Activated naive CD8-positive, alpha-beta T cell treated with anti-CD3 and anti-CD28 coated beads, Interleukin-2, amount 10 ng/mL, durations not matched to agents 7 days and 5 days (primary cell): ENCODE results near the gene PTPRN2. TPM values are rescaled to one million over a fixed set of nuclear protein-coding genes. Genes with fewer than 3 reads are reported as not detected.
"Not testable (repeated sequence)": the region's sequence is repeated elsewhere in the genome, so short reads cannot be mapped to it uniquely, and the experiment has no call there.

Experiments used
- ATAC-seq: fragments of 150-1000 bp; cut with Tn5 transposase; one replicate; pipeline ENCODE4 v1.10.0; 2021; ENCODE audit warnings: low read depth, moderate library complexity
- POLR2A ChIA-PET: fragments of 350-600 bp; sonication (Branson Sonifier 250); formaldehyde crosslinking; loops from one replicate; lab custom pipeline; 2021; ENCODE audit warnings: antibody characterized with exemption; lab: Charles Lee
- DNase-seq: peaks from one replicate; pipeline ENCODE4 v3.0.0; 2021
- H3K27ac Mint-ChIP-seq: one replicate; pipeline ENCODE4 v1.8.0; 2022; ENCODE audit warnings: mild to moderate bottlenecking, mixed read lengths
- H3K27me3 Mint-ChIP-seq: one replicate; pipeline ENCODE4 v1.8.0; 2022; ENCODE audit warnings: mild to moderate bottlenecking, moderate library complexity, mixed read lengths
- H3K36me3 Mint-ChIP-seq: one replicate; pipeline ENCODE4 v1.8.0; 2021; ENCODE audit warnings: mild to moderate bottlenecking, mixed read lengths
- H3K4me1 Mint-ChIP-seq: one replicate; pipeline ENCODE4 v1.8.0; 2021; ENCODE audit warnings: mixed read lengths
- H3K4me3 Mint-ChIP-seq: one replicate; pipeline ENCODE4 v1.8.0; 2022; ENCODE audit warnings: mild to moderate bottlenecking, moderate library complexity, mixed read lengths
- H3K9me3 Mint-ChIP-seq: one replicate; pipeline ENCODE4 v1.8.0; 2021; ENCODE audit warnings: mixed read lengths
- total RNA-seq, 2 experiments: library from RNA; stranded (reverse); gene quantifications; one replicate each; pipeline ENCODE4 v1.2.3, GENCODE V29; 2021

PTPRN2 gene
- total RNA-seq, 2 experiments from 2014 or later: 4.5 to 4.9 TPM

DNA sequence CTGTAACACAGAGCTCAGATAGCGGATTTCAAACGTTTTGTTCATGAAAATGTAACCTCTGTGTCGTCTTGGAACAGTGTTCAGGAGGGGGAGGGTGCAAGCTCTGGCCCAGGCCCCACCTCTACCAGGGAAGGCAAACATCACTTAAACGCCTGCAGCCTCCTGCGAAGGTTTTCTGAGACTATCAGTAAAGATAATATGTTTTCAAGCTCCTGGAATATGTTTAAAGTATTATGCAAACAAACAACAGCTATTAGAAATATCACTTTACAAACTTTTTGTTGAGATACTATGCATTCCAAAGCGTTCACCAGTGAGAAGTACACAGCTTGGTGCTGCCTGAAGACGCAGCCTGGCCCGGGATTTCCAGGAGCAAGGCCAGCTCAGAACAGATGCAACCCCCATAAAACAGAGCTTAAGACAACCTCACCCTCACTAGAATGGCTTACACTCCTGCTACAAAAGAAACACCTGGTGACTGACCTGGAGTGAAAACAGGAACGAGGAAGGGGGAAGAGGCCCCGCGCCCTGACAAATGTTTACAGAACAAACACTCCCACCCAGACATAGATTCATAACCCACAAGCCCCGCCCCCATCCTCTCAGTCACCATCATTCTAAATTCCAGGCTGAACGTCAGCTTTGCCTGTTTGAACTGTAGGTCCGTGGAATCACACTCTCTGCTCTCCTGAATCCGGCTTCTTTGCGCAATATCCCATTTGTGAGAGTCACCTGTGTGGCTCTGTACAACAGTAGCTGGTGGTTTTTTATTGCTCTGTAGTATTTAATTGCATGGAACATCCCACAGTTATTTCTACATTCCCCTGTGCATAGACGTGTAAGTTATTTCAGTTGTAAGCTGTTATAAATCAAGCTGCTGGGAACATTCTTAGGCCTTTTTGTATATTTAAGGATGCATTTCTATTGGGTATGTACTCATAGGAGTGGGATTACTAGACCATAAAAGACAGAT lies 155.0 kb downstream of the PTPRN2 start:
- Mint-ChIP-seq H3K27me3 (peaks cover 1% of the 10 kb centered on the region), H3K36me3 (no peaks in the 10 kb centered on the region), H3K4me1 (no peaks in the 10 kb centered on the region), H3K9me3 (no peaks in the 10 kb centered on the region), H3K27ac (no peak overlapping the region), H3K4me3 (no peak overlapping the region)
- POLR2A ChIA-PET: no interaction called here
- ATAC-seq (no peak), DNase-seq (no peak)

DNA sequence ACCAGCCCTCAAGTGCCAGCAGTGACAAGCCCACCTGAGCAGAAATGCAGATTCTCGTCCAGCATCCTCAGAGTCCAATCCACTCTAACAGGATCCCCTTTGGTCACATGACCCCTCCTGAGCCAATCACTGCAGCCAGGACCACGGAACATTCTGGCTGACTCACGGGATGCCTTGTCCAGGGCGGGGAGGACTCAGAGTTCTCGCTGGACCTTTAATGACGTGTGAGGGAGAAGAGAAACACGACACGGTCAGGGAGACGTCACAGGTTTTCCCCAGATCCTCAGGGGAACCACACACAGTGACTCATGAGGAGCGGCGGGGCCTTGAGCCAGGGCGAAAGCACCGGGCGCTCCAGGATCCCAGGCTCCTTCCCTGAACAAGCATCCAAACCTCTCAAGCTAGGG lies 155.7 kb downstream of the PTPRN2 start:
- H3K36me3 Mint-ChIP-seq: no peaks in the 10 kb centered on the region
- ATAC-seq (no peak), DNase-seq (no peak)
- POLR2A ChIA-PET: no interaction called here
- H3K9me3 Mint-ChIP-seq: no peaks in the 10 kb centered on the region
- no peak overlapping the region for H3K27ac Mint-ChIP-seq
- peaks cover 1% of the 10 kb centered on the region for H3K27me3 Mint-ChIP-seq
- no peaks in the 10 kb centered on the region for H3K4me1 Mint-ChIP-seq
- H3K4me3 Mint-ChIP-seq: no peak overlapping the region

DNA sequence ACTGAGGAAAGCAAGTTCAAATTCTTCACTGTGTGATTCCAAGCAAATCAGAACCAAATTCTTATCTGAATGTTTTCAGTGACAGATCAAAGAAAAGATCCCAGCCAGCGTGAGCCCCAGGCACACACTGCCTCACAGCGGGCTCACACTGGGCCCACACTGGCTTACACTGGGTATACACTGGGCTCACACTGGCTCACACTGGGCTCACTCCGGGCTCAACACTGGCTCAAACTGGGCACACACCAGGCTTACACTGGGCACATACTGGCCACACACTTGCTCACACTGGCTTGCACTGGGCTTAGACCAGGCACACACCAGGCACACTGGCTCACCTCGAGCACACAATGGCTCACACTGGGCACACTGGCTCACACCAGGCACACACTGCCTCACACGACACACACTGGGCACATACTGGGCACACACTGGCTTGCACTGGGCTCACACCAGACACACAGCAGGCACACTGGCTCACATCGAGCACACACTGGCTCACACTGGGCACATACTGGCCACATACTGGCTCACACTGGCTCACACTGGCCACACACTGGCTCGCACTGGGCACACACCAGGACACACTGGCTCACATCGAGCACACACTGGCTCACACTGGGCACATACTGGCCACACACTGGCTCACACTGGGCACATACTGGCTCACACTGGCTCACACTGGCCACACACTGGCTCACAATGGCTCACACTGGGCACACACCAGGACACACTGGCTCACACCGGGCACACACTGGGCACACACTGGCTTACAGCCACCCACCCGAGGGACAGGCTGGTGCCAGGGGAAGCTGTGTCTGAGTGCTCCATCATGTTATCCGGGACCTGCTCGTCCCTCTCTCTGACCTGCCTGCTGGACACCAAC lies 156.3 kb downstream of the PTPRN2 start:
- Mint-ChIP-seq H3K4me3 (no peak overlapping the region), H3K36me3 (no peaks in the 10 kb centered on the region), H3K9me3 (no peaks in the 10 kb centered on the region), H3K4me1 (no peaks in the 10 kb centered on the region), H3K27me3 (peaks cover 1% of the 10 kb centered on the region), H3K27ac (no peak overlapping the region)
- DNase-seq (no peak), ATAC-seq (no peak)
- POLR2A ChIA-PET: no interaction called here

DNA sequence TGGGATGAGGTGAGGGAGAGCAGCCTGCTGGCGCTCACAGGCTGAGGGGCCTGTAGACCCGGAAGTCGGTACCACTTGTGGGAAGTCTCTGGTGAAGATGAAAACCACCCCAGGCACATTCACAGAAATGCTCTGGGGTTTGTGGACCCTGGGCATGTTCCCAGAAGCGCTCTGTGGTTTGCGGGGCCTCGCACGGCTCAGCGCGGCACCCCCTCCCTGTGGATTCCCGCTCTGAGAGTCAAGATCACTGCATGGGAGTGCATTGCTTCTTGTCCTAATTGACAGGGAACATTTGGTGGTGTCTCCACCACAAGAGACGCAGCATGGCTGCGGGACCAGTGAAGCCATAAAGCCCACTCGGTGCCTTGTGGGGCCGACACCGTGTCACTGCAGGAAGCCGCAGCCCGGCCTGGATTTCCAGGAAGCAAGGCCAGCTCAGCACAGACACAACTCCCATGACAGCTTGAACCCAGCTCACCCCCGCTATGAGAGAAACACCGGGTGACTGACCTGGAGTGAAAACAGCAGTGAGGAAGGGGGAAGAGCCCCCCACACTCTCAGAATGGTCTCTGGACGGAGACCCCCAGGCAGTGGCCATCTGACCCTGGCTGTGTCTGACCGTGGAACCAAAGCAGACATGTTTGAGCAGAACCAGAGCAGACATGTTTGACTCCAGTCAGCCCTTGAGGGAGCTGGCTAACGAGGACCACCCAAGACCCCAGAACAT lies 157.2 kb downstream of the PTPRN2 start:
- H3K36me3 Mint-ChIP-seq: no peaks in the 10 kb centered on the region
- H3K4me3 Mint-ChIP-seq: no peak overlapping the region
- POLR2A ChIA-PET: no interaction called here
- H3K9me3 Mint-ChIP-seq: no peaks in the 10 kb centered on the region
- no peak overlapping the region for H3K27ac Mint-ChIP-seq
- no peaks in the 10 kb centered on the region for H3K4me1 Mint-ChIP-seq
- DNase-seq (no peak), ATAC-seq (peak; percentile 30)
- peaks cover 1% of the 10 kb centered on the region for H3K27me3 Mint-ChIP-seq

DNA sequence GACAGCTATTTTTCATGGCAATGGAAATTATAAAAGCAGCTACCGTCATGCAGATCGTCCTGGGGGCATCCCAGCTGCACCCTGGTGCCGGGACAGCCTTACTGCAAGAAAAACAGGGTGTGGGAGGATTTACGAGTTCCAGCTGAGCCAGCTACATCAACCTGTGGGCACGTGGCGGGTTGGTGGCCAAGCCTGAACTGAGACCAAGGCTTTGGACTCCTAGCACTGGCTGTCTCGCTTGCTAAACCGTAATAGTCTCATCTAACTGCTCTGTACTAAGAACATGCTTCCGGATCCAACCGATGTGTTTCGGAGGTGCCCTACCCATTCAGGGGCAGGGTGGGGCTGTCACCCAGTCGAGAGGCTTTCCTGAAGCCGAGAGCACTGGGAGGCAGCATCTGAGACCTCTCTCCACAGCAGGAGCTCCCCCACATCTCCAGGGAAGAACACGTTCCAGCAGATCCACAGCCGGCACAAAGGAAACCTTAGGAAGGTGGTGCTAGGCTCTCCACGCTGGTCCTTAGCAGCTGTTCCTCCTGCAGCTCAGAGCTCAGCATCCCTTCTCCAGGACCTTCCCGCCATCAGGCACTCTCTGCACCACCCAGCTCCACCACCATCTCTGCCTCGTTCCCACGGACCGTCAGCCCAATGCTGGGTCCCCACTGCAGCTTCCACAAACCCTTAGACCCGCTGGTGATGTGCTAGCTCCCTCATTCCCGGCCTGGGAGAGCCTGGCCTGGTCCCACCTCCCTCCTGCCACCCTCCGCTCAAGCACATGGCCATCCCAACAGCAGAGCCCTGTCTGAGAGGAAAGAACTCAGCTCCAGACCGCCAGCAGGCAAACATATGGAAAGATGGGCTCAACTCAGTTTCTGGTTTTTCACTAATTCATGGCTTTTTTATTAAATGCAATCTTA lies 158.5 kb downstream of the PTPRN2 start:
- Mint-ChIP-seq H3K36me3 (no peaks in the 10 kb centered on the region), H3K4me1 (no peaks in the 10 kb centered on the region), H3K27ac (no peak overlapping the region), H3K9me3 (no peaks in the 10 kb centered on the region), H3K27me3 (peaks cover 1% of the 10 kb centered on the region), H3K4me3 (no peak overlapping the region)
- ATAC-seq (no peak), DNase-seq (no peak)
- POLR2A ChIA-PET: no interaction called here

DNA sequence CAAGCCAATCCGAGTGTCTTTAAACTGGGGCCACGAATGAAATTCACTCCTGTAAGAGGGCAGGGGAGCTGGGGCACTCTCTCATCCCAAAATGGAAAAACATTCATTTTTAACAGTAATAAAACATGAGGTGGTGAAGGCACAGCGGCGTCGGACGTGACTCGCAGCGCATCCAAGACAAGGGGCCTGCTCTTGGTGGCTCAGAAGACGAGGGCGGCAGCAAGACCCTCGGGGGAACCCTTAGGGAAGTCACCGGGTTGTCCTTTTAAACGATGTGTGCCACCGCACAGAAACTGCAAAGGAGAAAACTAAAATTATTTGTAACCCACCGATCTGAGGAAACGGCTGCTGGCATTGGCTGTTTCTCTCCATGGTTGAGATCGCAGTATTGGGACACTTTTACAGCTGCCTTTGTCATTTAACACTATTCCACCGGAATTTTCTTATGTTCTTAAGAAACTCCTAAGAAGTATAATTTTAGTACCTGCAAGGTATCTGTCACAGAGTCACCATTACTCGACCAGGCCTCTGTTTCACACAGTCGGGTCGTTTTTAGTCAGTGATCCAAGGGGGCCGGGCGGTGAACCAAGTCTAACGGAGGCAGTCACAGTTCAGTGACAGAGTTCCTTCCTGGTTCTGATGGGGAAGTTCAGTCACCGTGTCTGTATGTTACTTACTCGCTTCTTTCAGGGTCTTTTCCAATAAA lies 159.3 kb downstream of the PTPRN2 start:
- H3K4me3 Mint-ChIP-seq: no peak overlapping the region
- no peaks in the 10 kb centered on the region for H3K36me3 Mint-ChIP-seq
- H3K4me1 Mint-ChIP-seq: no peaks in the 10 kb centered on the region
- DNase-seq (no peak), ATAC-seq (no peak)
- no peaks in the 10 kb centered on the region for H3K9me3 Mint-ChIP-seq
- no peak overlapping the region for H3K27ac Mint-ChIP-seq
- peaks cover 1% of the 10 kb centered on the region for H3K27me3 Mint-ChIP-seq
- POLR2A ChIA-PET: no interaction called here

DNA sequence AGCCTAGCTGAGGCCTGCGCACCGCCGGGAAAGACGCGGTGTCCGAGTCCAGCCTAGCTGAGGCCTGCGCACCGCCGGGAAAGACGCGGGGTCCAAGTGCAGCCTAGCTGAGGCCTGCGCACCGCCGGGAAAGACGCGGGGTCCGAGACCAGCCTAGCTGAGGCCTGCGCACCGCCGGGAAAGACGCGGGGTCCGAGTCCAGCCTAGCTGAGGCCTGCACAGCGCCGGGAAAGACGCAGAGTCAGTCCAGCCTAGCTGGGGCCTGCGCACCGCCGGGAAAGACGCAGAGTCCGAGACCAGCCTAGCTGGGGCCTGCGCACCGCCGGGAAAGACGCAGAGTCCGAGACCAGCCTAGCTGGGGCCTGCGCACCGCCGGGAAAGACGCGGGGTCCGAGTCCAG lies 161.9 kb downstream of the PTPRN2 start:
- H3K27ac Mint-ChIP-seq, H3K4me1 Mint-ChIP-seq, DNase-seq, POLR2A ChIA-PET, H3K36me3 Mint-ChIP-seq, ATAC-seq, H3K27me3 Mint-ChIP-seq, H3K4me3 Mint-ChIP-seq, H3K9me3 Mint-ChIP-seq: not testable (repeated sequence)

DNA sequence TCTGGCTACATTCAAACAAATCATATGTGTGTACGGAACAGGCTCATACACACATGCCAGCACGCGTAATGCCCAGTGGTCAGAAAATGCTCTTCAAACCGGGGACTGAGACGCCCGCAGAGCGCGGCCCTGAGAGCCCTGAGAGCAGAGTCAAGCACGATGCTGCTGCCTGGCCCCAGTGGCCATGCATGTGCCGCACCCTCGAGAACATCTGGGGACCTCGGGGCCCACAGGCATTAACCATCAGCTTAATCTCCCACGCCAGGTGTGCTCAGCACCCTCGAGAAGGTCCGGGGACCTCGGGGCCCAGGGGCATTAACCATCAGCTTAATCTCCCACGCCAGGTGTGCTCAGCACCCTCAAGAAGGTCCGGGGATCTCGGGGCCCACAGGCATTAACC lies 163.1 kb downstream of the PTPRN2 start:
- DNase-seq: no peak
- peaks cover 2% of the 10 kb centered on the region for H3K27me3 Mint-ChIP-seq
- POLR2A ChIA-PET: no interaction called here
- ATAC-seq: no peak
- H3K4me1 Mint-ChIP-seq: no peaks in the 10 kb centered on the region
- no peaks in the 10 kb centered on the region for H3K9me3 Mint-ChIP-seq
- no peak overlapping the region for H3K27ac Mint-ChIP-seq
- H3K36me3 Mint-ChIP-seq: no peaks in the 10 kb centered on the region
- no peak overlapping the region for H3K4me3 Mint-ChIP-seq

DNA sequence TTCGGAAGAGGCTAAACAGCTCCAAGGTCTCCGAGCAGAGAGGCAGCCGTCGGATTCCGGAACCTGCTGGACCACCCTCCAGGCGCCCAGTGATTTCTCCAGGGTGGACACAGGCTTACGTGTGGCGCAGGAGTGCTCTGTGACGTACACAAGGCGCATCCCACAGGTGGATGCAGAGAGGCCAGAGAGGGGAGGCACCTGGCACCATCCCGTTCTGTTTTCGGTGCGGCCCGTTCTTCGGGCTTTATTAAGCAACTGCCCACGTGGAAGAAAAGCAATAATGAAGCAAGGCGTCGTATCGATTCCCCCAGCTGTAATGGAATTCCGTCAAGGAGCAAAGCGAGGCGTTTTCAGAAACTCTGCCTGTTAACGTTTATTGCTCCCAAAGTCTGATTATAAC lies 163.6 kb downstream of the PTPRN2 start:
- Mint-ChIP-seq H3K9me3 (no peaks in the 10 kb centered on the region), H3K27ac (no peak overlapping the region), H3K4me3 (no peak overlapping the region), H3K36me3 (no peaks in the 10 kb centered on the region), H3K4me1 (no peaks in the 10 kb centered on the region), H3K27me3 (peaks cover 2% of the 10 kb centered on the region)
- POLR2A ChIA-PET: no interaction called here
- no peak for ATAC-seq
- no peak for DNase-seq

DNA sequence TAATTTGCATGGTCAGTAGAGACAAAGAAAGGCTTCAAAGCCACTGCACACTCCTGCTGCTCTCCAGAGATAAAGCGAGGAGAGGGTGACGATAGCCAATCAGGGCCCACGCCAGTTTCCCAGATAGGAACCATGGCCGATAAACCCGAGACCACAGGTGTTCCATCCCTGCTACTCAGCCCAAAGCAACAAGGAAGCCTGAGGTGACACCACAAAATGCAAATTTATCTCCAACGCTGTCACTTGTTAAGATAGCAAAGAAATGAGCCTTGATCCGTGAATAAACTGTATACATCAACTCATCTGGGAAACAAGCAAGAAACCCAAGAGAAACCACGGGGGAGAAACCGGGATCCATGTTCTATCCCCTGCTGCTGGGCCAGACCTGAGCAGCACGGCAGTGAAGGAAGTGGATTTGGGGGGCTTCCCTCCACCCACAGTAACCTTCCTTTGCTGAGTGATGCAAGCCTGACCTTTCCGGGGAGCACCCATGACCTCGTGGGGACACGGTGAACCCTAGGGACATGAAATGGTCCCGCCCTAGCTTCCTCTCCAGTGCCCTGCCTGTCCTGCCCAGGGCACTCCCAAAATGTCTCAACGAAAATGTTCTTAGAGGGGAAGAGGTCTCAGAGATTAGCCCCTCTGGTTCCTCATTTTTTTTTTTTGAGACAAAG lies 164.6 kb downstream of the PTPRN2 start:
- no peaks in the 10 kb centered on the region for H3K4me1 Mint-ChIP-seq
- H3K27ac Mint-ChIP-seq: no peak overlapping the region
- DNase-seq (no peak), ATAC-seq (no peak)
- peaks cover under 1% of the 10 kb centered on the region for H3K9me3 Mint-ChIP-seq
- H3K27me3 Mint-ChIP-seq: peaks cover 2% of the 10 kb centered on the region
- H3K4me3 Mint-ChIP-seq: no peak overlapping the region
- H3K36me3 Mint-ChIP-seq: no peaks in the 10 kb centered on the region
- POLR2A ChIA-PET: no interaction called here

DNA sequence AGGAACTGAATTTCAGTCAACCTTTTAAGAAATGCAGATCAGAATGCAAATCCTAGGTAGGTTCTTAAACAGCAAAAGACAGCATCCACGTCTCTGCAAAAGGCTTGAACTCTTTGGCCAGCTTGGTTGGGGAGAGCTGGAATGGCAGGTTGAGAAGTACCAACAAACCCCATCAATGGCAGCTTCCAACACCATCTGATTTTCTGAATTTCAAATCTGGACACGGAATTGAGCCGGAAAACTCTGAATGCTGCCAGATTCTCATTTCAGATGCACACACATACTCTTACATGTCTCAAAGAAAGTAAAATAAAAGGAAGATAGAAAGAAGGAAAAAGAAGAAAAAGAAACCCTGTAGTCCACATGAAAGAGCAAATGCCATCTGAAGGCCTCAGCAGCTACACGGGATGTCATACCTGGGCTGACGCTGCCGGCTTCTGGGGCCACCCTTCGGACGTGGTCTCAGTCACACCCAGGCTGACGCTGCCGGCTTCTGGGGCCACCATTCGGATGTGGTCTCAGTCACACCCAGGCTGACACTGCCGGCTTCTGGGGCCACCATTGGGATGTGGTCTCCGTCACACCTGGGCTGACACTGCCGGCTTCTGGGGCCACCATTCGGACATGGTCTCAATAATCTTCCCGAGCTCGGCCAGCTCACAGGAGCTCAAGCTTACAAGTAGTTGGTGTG lies 165.3 kb downstream of the PTPRN2 start:
- no peak for DNase-seq
- Mint-ChIP-seq H3K9me3 (peaks cover 5% of the 10 kb centered on the region), H3K27ac (no peak overlapping the region), H3K4me3 (no peak overlapping the region), H3K4me1 (no peaks in the 10 kb centered on the region), H3K27me3 (peaks cover 2% of the 10 kb centered on the region), H3K36me3 (no peaks in the 10 kb centered on the region)
- POLR2A ChIA-PET: no interaction called here
- no peak for ATAC-seq
